K562 (cell line): ENCODE results near the gene PIM3. TPM values are rescaled to one million over a fixed set of nuclear protein-coding genes. Genes with fewer than 3 reads are reported as not detected.

Source experiments
- ATAC-seq: fragments of 200-7000 bp; cut with Tn5 transposase; 3 replicates; pipeline ENCODE4 v1.9.1; 2020; ENCODE audit warnings: moderate library complexity
- BruUV-seq: library from RNA; stranded (reverse); fragments of 400-500 nt; replicated peaks from 2 replicates; lab custom pipeline; 2021; lab: Mats Ljungman, UMichigan
- CTCF ChIA-PET: fragments of 300-600 bp; formaldehyde crosslinking; extraction: SDS; loops from one replicate; lab custom pipeline; 2021; ENCODE audit warnings: low intra/inter-chr PET ratio; lab: Yijun Ruan, JAX
- POLR2A ChIA-PET: fragments of 300-600, 350-650 bp; sonication (Branson Sonifier 250); formaldehyde crosslinking; extraction: SDS; loops from one replicate; lab custom pipeline; 2021; ENCODE audit warnings: antibody characterized with exemption, inconsistent platforms; lab: Yijun Ruan, JAX
- DNase-seq, 4 experiments: peaks; one replicate each; pipeline versions ENCODE4 v3.0.0 to v3.0.0-alpha.2; 2011 to 2018; ENCODE audit warnings: low spot score in 3 of 4, mixed read lengths in 3 of 4; ENCODE audit errors: extremely low read depth in 1 of 4
- FAIRE-seq: peaks from 2 replicates; lab custom pipeline; 2011; peaks lifted over from hg19 to GRCh38; lab: Jason Lieb, UNC
- H2AFZ ChIP-seq: 2 replicates; pipeline ENCODE4 v1.6.0; 2011; ENCODE audit warnings: low read depth, low read length, control low read depth, inconsistent platforms
- H3K27ac ChIP-seq: fragments of 200-600 bp; 3 replicates; pipeline ENCODE4 v1.8.0; 2011; ENCODE audit warnings: low read depth, mild to moderate bottlenecking, control low read depth, inconsistent platforms, low read length, moderate library complexity, mixed read lengths; ENCODE audit errors: extremely low read depth
- H3K27me3 ChIP-seq, 2 experiments: fragments of 300-600 bp in 1 of 2; 2 replicates in 1 of 2; 3 replicates in 1 of 2; pipeline versions ENCODE4 v1.6.0 to v1.8.0; 2011; ENCODE audit warnings: inconsistent platforms in 2 of 2, low read length in 2 of 2, mild to moderate bottlenecking in 1 of 2, mixed read lengths in 1 of 2, moderate library complexity in 1 of 2; ENCODE audit not compliant: control insufficient read depth in 2 of 2, insufficient read depth in 2 of 2
- H3K36me3 ChIP-seq: fragments of 300-600 bp; 3 replicates; pipeline ENCODE4 v1.8.0; 2011; ENCODE audit warnings: mild to moderate bottlenecking, low read length, inconsistent platforms; ENCODE audit not compliant: control insufficient read depth, insufficient read depth
- H3K4me1 ChIP-seq, 2 experiments: fragments of 200-600 bp in 1 of 2; replicated peaks in 1 of 2; 2 replicates in 1 of 2; 3 replicates in 1 of 2; pipeline versions ENCODE4 v1.5.1 to v1.8.0; 2011; ENCODE audit warnings: inconsistent platforms in 2 of 2, low read length in 2 of 2, mild to moderate bottlenecking in 1 of 2, mixed read lengths in 1 of 2, moderate library complexity in 1 of 2; ENCODE audit not compliant: control insufficient read depth in 2 of 2, insufficient read depth in 2 of 2
- H3K4me2 ChIP-seq: 2 replicates; pipeline ENCODE4 v1.6.1; 2011; ENCODE audit warnings: low read length, control low read depth, inconsistent platforms, mixed read lengths; ENCODE audit not compliant: insufficient read depth
- H3K4me3 ChIP-seq: fragments of 200-600 bp; sonication (generic), shearing (Covaris generic); 2 replicates; pipeline ENCODE4 v1.5.1; 2016; ENCODE audit warnings: control low read depth, inconsistent platforms
- H3K79me2 ChIP-seq: fragments of 200-600 bp; 3 replicates; pipeline ENCODE4 v1.8.0; 2011; ENCODE audit warnings: low read length, inconsistent platforms; ENCODE audit not compliant: control insufficient read depth, insufficient read depth
- H3K9ac ChIP-seq, 2 experiments: 2 replicates each; pipeline versions ENCODE4 v1.6.0 to v1.6.1; 2011; ENCODE audit warnings: low read depth in 2 of 2, low read length in 2 of 2, control low read depth in 1 of 2, inconsistent platforms in 1 of 2, mild to moderate bottlenecking in 1 of 2, mixed read lengths in 1 of 2; ENCODE audit not compliant: insufficient read depth in 1 of 2
- H3K9me1 ChIP-seq: one replicate; pipeline ENCODE4 v1.6.0; 2011; ENCODE audit warnings: inconsistent platforms, mild to moderate bottlenecking, low read length, moderate library complexity; ENCODE audit not compliant: control insufficient read depth, insufficient read depth
- H3K9me3 ChIP-seq: replicated peaks from 2 replicates; pipeline ENCODE4 v1.5.1; 2011; ENCODE audit warnings: low read depth, low read length, inconsistent platforms; ENCODE audit not compliant: control insufficient read depth, insufficient read depth
- H4K20me1 ChIP-seq: replicated peaks from 2 replicates; pipeline ENCODE4 v1.6.1; 2011; ENCODE audit warnings: low read length, inconsistent platforms, mixed read lengths; ENCODE audit not compliant: control insufficient read depth, insufficient read depth
- ADNP ChIP-seq: fragments of 200-800 bp; sonication (Bioruptor generic); IDR thresholded peaks from 2 replicates; pipeline ENCODE4 v1.6.1; 2016; ENCODE audit warnings: missing genetic modification characterization, missing compliant biosample characterization
- ARNT ChIP-seq, 2 experiments: fragments of 450-650 bp; IDR thresholded peaks; 2 replicates each; pipeline ENCODE4 v1.6.1; 2016; ENCODE audit warnings: mild to moderate bottlenecking in 1 of 2
- ELF4 ChIP-seq: fragments of 450-650 bp; formaldehyde crosslinking; IDR thresholded peaks from 2 replicates; pipeline ENCODE4 v1.4.0; 2022; ENCODE audit warnings: missing genetic modification characterization
- EWSR1 ChIP-seq: fragments of 450-650 bp; IDR thresholded peaks from 2 replicates; pipeline ENCODE4 v1.6.1; 2018; ENCODE audit warnings: borderline replicate concordance, mild to moderate bottlenecking, low read depth, moderate library complexity; ENCODE audit not compliant: partially characterized antibody
- FOXM1 ChIP-seq, 2 experiments: fragments of 450-650 bp in 1 of 2; sonication (generic) in 1 of 2; formaldehyde crosslinking in 1 of 2; IDR thresholded peaks; 2 replicates each; pipeline versions ENCODE4 v1.6.1 to v1.9.0; 2017 to 2022; ENCODE audit warnings: low read depth in 2 of 2, mild to moderate bottlenecking in 2 of 2, missing genetic modification reagents in 1 of 2, moderate library complexity in 1 of 2
- GTF2A2 ChIP-seq: IDR thresholded peaks from 2 replicates; pipeline ENCODE4 v1.6.1; 2016; ENCODE audit warnings: mild to moderate bottlenecking, missing genetic modification characterization, missing compliant biosample characterization
- LARP7 ChIP-seq: fragments of 450-650 bp; IDR thresholded peaks from 2 replicates; pipeline ENCODE4 v1.6.1; 2016
- PHF20 ChIP-seq: fragments of 450-650 bp; IDR thresholded peaks from 2 replicates; pipeline ENCODE4 v1.6.1; 2018; ENCODE audit not compliant: partially characterized antibody
- PHF21A ChIP-seq: fragments of 450-650 bp; IDR thresholded peaks from 2 replicates; pipeline ENCODE4 v1.6.1; 2017; ENCODE audit warnings: low read depth, borderline replicate concordance
- PHF8 ChIP-seq: fragments of 200-600 bp; sonication (generic); IDR thresholded peaks from 2 replicates; pipeline ENCODE4 v1.6.1; 2012; ENCODE audit warnings: mixed run types, mild to moderate bottlenecking, inconsistent platforms, low read length, moderate library complexity, borderline replicate concordance
- TRIM24 ChIP-seq, 2 experiments: fragments of 450-650 bp; IDR thresholded peaks; 2 replicates each; pipeline ENCODE4 v1.6.1; 2016
- TRIM25 ChIP-seq: fragments of 450-650 bp; IDR thresholded peaks from 2 replicates; pipeline ENCODE4 v1.7.0; 2016; ENCODE audit warnings: borderline replicate concordance
- ZBTB12 ChIP-seq: fragments of 250-450 bp; sonication (Bioruptor Pico); IDR thresholded peaks from 2 replicates; pipeline ENCODE4 v1.4.0; 2020
- ZBTB9 ChIP-seq: fragments of 450-650 bp; formaldehyde crosslinking; IDR thresholded peaks from 2 replicates; pipeline ENCODE4 v1.4.0; 2020; ENCODE audit warnings: mild to moderate bottlenecking, moderate library complexity
- ZC3H8 ChIP-seq: fragments of 450-650 bp; IDR thresholded peaks from 2 replicates; pipeline ENCODE4 v1.6.1; 2017
- ZNF175 ChIP-seq: fragments of 200-800 bp; sonication (Bioruptor generic); IDR thresholded peaks from 2 replicates; pipeline ENCODE4 v1.6.1; 2016; ENCODE audit warnings: low read depth, mild to moderate bottlenecking, missing genetic modification characterization, missing compliant biosample characterization
- ZNF354B ChIP-seq: fragments of 250-450 bp; sonication (Bioruptor Pico); IDR thresholded peaks from 2 replicates; pipeline ENCODE4 v1.4.0; 2020
- ZNF431 ChIP-seq: sonication (generic); formaldehyde crosslinking; IDR thresholded peaks from 2 replicates; pipeline ENCODE4 v1.8.0; 2022; ENCODE audit warnings: mild to moderate bottlenecking, missing genetic modification reagents
- ZSCAN29 ChIP-seq: fragments of 450-650 bp; IDR thresholded peaks from 2 replicates; pipeline ENCODE4 v1.6.1; 2017
- WGBS: fragments of 100-300 bp; shearing (Covaris generic); methylation state at CpG from one replicate; pipeline ENCODE4 v1.1.6; 2016; ENCODE audit warnings: low coverage, mixed read lengths; ENCODE audit not compliant: insufficient coverage; ENCODE audit errors: missing lambda C conversion rate; 5-methylcytosine and 5-hydroxymethylcytosine counted together
- in situ Hi-C: fragments of 300-500 bp; cut with MboI; formaldehyde crosslinking; loops from 4 replicates; pipeline ENCODE4 v1.15.0; 2018; ENCODE audit warnings: inconsistent platforms, mixed read lengths
- intact Hi-C: fragments of 100-400 bp; cut with micrococcal nuclease; formaldehyde crosslinking; loops from 2 replicates; pipeline ENCODE4 v1.14.2; 2022
- polyA plus RNA-seq, 8 experiments: library from polyadenylated mRNA; depleted of rRNA in 4 of 8; stranded (reverse) in 5 of 8; unstranded in 3 of 8; fragments of >200 nt; fragmentation: Nextera tagmentation in 2 of 8; fragmentation: Illumina TruSeq in 1 of 8; extraction: Ambion mirVana in 2 of 8; extraction: Trizol in 1 of 8; gene quantifications; 2 replicates each; pipeline versions ENCODE4 v1.2.1 to v1.2.3, GENCODE V29; 2011 to 2014; ENCODE audit warnings: inconsistent platforms in 1 of 8, missing spikeins in 1 of 8
- total RNA-seq, 7 experiments: library from RNA; depleted of rRNA in 6 of 7; stranded (reverse); fragments of >200 nt in 6 of 7; fragmentation: Illumina TruSeq in 2 of 7; extraction: Trizol in 2 of 7; gene quantifications; 2 replicates each; pipeline versions ENCODE4 v1.2.1 to v1.2.3, GENCODE V29; 2011 to 2021; ENCODE audit warnings: low replicate concordance in 1 of 7

Gene PIM3
- total and polyA plus RNA-seq, 9 of the 15 experiments (the other 6 are each of a cell fraction or from before 2014, with no cell fraction given) = 0.24 to 40.5 (median 5.3) TPM

DNA sequence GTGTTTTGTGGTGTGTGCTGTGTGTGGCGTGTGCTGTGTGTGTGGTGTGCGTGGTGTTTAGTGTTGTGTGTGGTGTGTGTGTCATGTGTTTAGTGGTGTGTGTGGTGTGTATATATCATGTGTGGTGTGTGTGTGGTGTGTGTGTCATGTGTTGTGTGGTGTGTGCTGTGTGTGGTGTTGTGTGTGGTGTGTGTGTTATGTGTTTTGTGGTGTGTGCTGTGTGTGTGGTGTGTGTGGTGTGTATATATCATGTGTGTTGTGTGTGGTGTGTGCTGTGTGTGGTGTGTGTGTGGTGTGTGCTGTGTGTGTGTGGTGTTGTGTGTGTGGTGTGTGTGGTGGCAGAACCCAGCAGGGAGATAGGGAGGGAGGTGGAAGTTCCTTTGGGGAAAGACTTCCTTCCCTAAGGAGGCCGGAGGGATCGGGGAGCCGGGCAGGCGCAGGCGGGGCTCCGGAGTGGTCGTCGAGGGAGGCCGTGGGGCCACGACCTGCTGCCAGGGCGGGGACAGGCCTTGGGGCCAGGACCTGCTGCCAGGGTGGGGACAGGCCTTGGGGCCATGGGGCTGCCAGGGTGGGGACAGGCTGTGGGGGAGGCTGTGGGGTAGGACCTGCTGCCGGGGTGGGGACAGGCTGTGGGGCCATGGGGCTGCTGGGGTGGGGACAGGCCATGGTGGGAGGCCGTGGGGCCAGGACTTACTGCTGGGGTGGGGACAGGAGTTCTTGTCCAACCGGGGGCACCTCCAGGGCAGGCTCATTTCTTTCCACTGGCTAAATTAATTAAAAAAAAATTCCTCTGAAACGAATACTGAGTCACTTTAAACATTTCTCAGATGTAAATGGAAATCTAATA is 15.2 kb downstream of the PIM3 start:
- DNase-seq = peak; percentile 36 to 55 (median 45)
- Histone ChIP-seq H3K4me3 (no peak overlapping the region), H3K9me1 (no peaks in the 10 kb centered on the region), H3K4me1 (peaks cover 7 to 37% of the 10 kb centered on the region in 2 experiments), H3K4me2 (peak overlapping the region; percentile 71), H4K20me1 (no peaks in the 10 kb centered on the region), H2AFZ (peak overlapping the region; percentile 89), H3K27ac (peak overlapping the region; percentile 78), H3K79me2 (peaks cover 5% of the 10 kb centered on the region; the same call in 2 of the 3 replicates), H3K9ac (peak overlapping the region; percentile 45 to 81; a peak in 3 of 4 replicates), H3K36me3 (no peaks in the 10 kb centered on the region), H3K9me3 (no peaks in the 10 kb centered on the region), H3K27me3 (no peaks in the 10 kb centered on the region; a peak in 1 of 5 replicates)
- CTCF ChIA-PET = no interaction called here
- ATAC-seq = peak; percentile 57
- WGBS = 13% methylated on average over 9 of the region's 17 CpGs
- in situ Hi-C loops (no loop called here), intact Hi-C loops (no loop called here)
- BruUV-seq = no TSS peak
- POLR2A ChIA-PET = no interaction called here
- no peak for FAIRE-seq
- no peak for TF ChIP-seq ZBTB12 (CRISPR knock-in tag)
- TF ChIP-seq ZNF175 (CRISPR knock-in tag) = no peak
- TF ChIP-seq EWSR1 = no peak
- no peak for TF ChIP-seq ZNF354B
- TF ChIP-seq LARP7 = peak; percentile 96
- TF ChIP-seq ELF4 (CRISPR knock-in tag) = peak; percentile 75; the same call in 1 of the 2 replicates
- no peak for TF ChIP-seq FOXM1 (IDR thresholded peaks at IDR 0.05; ENCODE audit: low read depth)
- TF ChIP-seq FOXM1 (CRISPR knock-in tag; IDR thresholded peaks at IDR 0.05; ENCODE audit: low read depth) = no peak
- 0 out of 2 replicates have a peak, but pooled peaks have one; percentile 31 for TF ChIP-seq TRIM25
- TF ChIP-seq GTF2A2 (tag) = no peak
- TF ChIP-seq PHF21A = no peak
- TF ChIP-seq ARNT (IDR thresholded peaks at IDR 0.05) = peak; percentile 33 to 64; a peak in 1 of 4 replicates
- TF ChIP-seq ZSCAN29 = peak; percentile 35; the same call in 1 of the 2 replicates
- peak; percentile 93 for TF ChIP-seq PHF20
- 0 out of 2 replicates have a peak, but pooled peaks have one; percentile 59 for TF ChIP-seq ZC3H8
- no peak for TF ChIP-seq ZNF431 (CRISPR knock-in tag)
- TF ChIP-seq ADNP (tag) = peak; percentile 74
- no peak for TF ChIP-seq ZBTB9 (CRISPR knock-in tag)
- no peak; the same call in 1 of the 2 replicates for TF ChIP-seq PHF8
- peak in 1 of 2 experiments; percentile 34; a peak in 1 of 4 replicates for TF ChIP-seq TRIM24 (IDR thresholded peaks at IDR 0.05)
